GM12878 (cell line): ENCODE data around the gene SENP7. TPM values are rescaled to one million over a fixed set of nuclear protein-coding genes. Genes with fewer than 3 reads are reported as not detected.

Experiments
- ATAC-seq: fragments of 200-7000 bp; cut with Tn5 transposase; 3 replicates; pipeline ENCODE4 v1.9.1; 2020; ENCODE audit warnings: mild to moderate bottlenecking, moderate library complexity
- BruUV-seq: library from RNA; stranded (reverse); fragments of 400-500 nt; replicated peaks from 2 replicates; lab custom pipeline; 2021; lab: Mats Ljungman, UMichigan
- CTCF ChIA-PET: fragments of 300-600 bp; sonication (Branson Sonifier 250); formaldehyde crosslinking; extraction: SDS; loops from one replicate; lab custom pipeline; 2021; ENCODE audit warnings: inconsistent platforms; lab: Yijun Ruan, JAX
- POLR2A ChIA-PET: fragments of 350-600 bp; formaldehyde crosslinking; extraction: SDS; loops from one replicate; lab custom pipeline; 2021; ENCODE audit warnings: inconsistent platforms; lab: Charles Lee
- RAD21 ChIA-PET: fragments of 300-600 bp; sonication (Branson Sonifier 250); formaldehyde crosslinking; loops from one replicate; lab custom pipeline; 2023; ENCODE audit warnings: antibody characterized with exemption; ENCODE audit not compliant: unreplicated experiment; lab: Charles Lee
- SMC1A ChIA-PET: fragments of 300-600 bp; sonication (Branson Sonifier 250); formaldehyde crosslinking; loops from one replicate; lab custom pipeline; 2023; ENCODE audit not compliant: unreplicated experiment, uncharacterized antibody; lab: Charles Lee
- DNase-seq: peaks from one replicate; pipeline ENCODE4 v3.0.0-alpha.2; 2011; ENCODE audit warnings: low read depth, low spot score
- FAIRE-seq: peaks from 3 replicates; lab custom pipeline; 2011; peaks lifted over from hg19 to GRCh38; lab: Jason Lieb, UNC
- H2AFZ ChIP-seq: 2 replicates; pipeline ENCODE4 v1.6.0; 2011; ENCODE audit warnings: low read depth, low read length, control low read depth; ENCODE audit not compliant: control insufficient read depth
- H3K27ac ChIP-seq: 2 replicates; pipeline ENCODE4 v1.5.1; 2011; ENCODE audit warnings: control low read depth; ENCODE audit not compliant: control insufficient read depth, insufficient read depth
- H3K27me3 ChIP-seq, 2 experiments: replicated peaks in 1 of 2; 2 replicates each; pipeline versions ENCODE4 v1.6.0 to v1.6.1; 2011; ENCODE audit warnings: low read length in 1 of 2; ENCODE audit not compliant: control insufficient read depth in 2 of 2, insufficient read depth in 2 of 2
- H3K36me3 ChIP-seq, 2 experiments: 2 replicates each; pipeline ENCODE4 v1.5.1; 2011; ENCODE audit warnings: low read length in 1 of 2; ENCODE audit not compliant: control insufficient read depth in 2 of 2, insufficient read depth in 2 of 2
- H3K4me1 ChIP-seq: 2 replicates; pipeline ENCODE4 v1.6.1; 2011; ENCODE audit warnings: mild to moderate bottlenecking, low read length, moderate library complexity, mixed read lengths; ENCODE audit not compliant: control insufficient read depth, insufficient read depth
- H3K4me2 ChIP-seq: 2 replicates; pipeline ENCODE4 v1.6.0; 2011; ENCODE audit warnings: control low read depth; ENCODE audit not compliant: control insufficient read depth, insufficient read depth
- H3K4me3 ChIP-seq: fragments of 200-600 bp; sonication (generic); 2 replicates; pipeline ENCODE4 v1.5.1; 2016
- H3K79me2 ChIP-seq: 2 replicates; pipeline ENCODE4 v1.6.0; 2011; ENCODE audit warnings: low read length; ENCODE audit not compliant: control insufficient read depth, insufficient read depth
- H3K9ac ChIP-seq: 2 replicates; pipeline ENCODE4 v1.8.0; 2011; ENCODE audit warnings: low read length, control low read depth, mixed read lengths; ENCODE audit not compliant: control insufficient read depth, insufficient read depth
- H3K9me3 ChIP-seq: replicated peaks from 3 replicates; pipeline ENCODE4 v1.5.1; 2011; ENCODE audit warnings: mild to moderate bottlenecking, low read length; ENCODE audit not compliant: control insufficient read depth, insufficient read depth
- H4K20me1 ChIP-seq: 2 replicates; pipeline ENCODE4 v1.6.0; 2011; ENCODE audit not compliant: control insufficient read depth, insufficient read depth
- ATF2 ChIP-seq: IDR thresholded peaks from 2 replicates; pipeline ENCODE4 v1.6.1; 2012; ENCODE audit warnings: low read length, inconsistent platforms
- CREB1 ChIP-seq: IDR thresholded peaks from 2 replicates; pipeline ENCODE4 v1.6.1; 2012; ENCODE audit warnings: low read depth, mild to moderate bottlenecking, inconsistent platforms
- DPF2 ChIP-seq: fragments of 450-650 bp; IDR thresholded peaks from 2 replicates; pipeline ENCODE4 v1.6.1; 2017; ENCODE audit warnings: mild to moderate bottlenecking
- EED ChIP-seq: sonication (generic); IDR thresholded peaks from 2 replicates; pipeline ENCODE4 v1.6.1; 2016; ENCODE audit warnings: antibody characterized with exemption, low read depth
- FOXK2 ChIP-seq: fragments of 450-650 bp; IDR thresholded peaks from 2 replicates; pipeline ENCODE4 v1.6.1; 2017; ENCODE audit warnings: mild to moderate bottlenecking, moderate library complexity
- GATAD2B ChIP-seq: fragments of 450-650 bp; conservative IDR thresholded peaks from 2 replicates; pipeline ENCODE4 v1.6.1; 2017; ENCODE audit warnings: low read depth, mild to moderate bottlenecking, moderate library complexity
- JUNB ChIP-seq: IDR thresholded peaks from 2 replicates; pipeline ENCODE4 v1.6.1; 2016; ENCODE audit warnings: antibody characterized with exemption, mild to moderate bottlenecking
- MAX ChIP-seq: IDR thresholded peaks from 2 replicates; pipeline ENCODE4 v1.6.1; 2012; ENCODE audit warnings: low read depth, low read length, improper control_type of control experiment
- MYB ChIP-seq: fragments of 150-350 bp; IDR thresholded peaks from 2 replicates; pipeline ENCODE4 v1.6.1; 2014; ENCODE audit warnings: mild to moderate bottlenecking, low read depth, low read length, borderline replicate concordance
- NFXL1 ChIP-seq: fragments of 450-650 bp; IDR thresholded peaks from 2 replicates; pipeline ENCODE4 v1.6.1; 2017; ENCODE audit warnings: antibody characterized with exemption, mild to moderate bottlenecking, borderline replicate concordance
- POLR2AphosphoS2 ChIP-seq: IDR thresholded peaks from 2 replicates; pipeline ENCODE4 v1.6.1; 2011; ENCODE audit warnings: low read depth, mild to moderate bottlenecking, low read length, improper control_type of control experiment, moderate library complexity
- POLR2AphosphoS5 ChIP-seq: IDR thresholded peaks from 2 replicates; pipeline ENCODE4 v1.6.1; 2011; ENCODE audit warnings: mild to moderate bottlenecking, low read length, inconsistent platforms
- REST ChIP-seq: IDR thresholded peaks from 2 replicates; pipeline ENCODE4 v1.6.1; 2012; ENCODE audit warnings: mild to moderate bottlenecking, low read depth, low read length
- RUNX3 ChIP-seq: IDR thresholded peaks from 2 replicates; pipeline ENCODE4 v1.6.1; 2012; ENCODE audit warnings: low read length, inconsistent platforms
- SKIL ChIP-seq: fragments of 450-650 bp; IDR thresholded peaks from 2 replicates; pipeline ENCODE4 v1.6.1; 2017; ENCODE audit warnings: mild to moderate bottlenecking, low read depth, inconsistent platforms; ENCODE audit not compliant: poor library complexity, severe bottlenecking
- SUZ12 ChIP-seq: fragments of 200-600 bp; sonication (generic); IDR thresholded peaks from one replicate; pipeline ENCODE4 v1.6.1; 2018; ENCODE audit warnings: antibody characterized with exemption, mild to moderate bottlenecking; ENCODE audit not compliant: unreplicated experiment
- YY1 ChIP-seq: IDR thresholded peaks from 2 replicates; pipeline ENCODE4 v1.6.1; 2011; ENCODE audit warnings: low read depth, mild to moderate bottlenecking, low read length
- WGBS: methylation state at CpG from one replicate; pipeline ENCODE4 v1.1.6; 2016; ENCODE audit warnings: low lambda C conversion rate; ENCODE audit not compliant: insufficient replicate concordance, insufficient coverage; ENCODE audit errors: missing lambda C conversion rate; 5-methylcytosine and 5-hydroxymethylcytosine counted together
- in situ Hi-C: fragments of 300-500 bp; cut with MboI; formaldehyde crosslinking; loops from 9 replicates; pipeline ENCODE4 v1.14.3; 2018; ENCODE audit warnings: mixed read lengths
- intact Hi-C: fragments of 100-400 bp; cut with micrococcal nuclease; formaldehyde crosslinking; loops from one replicate; pipeline ENCODE4 v1.14.2; 2022; ENCODE audit not compliant: unreplicated experiment
- polyA plus RNA-seq, 11 experiments: library from polyadenylated mRNA; depleted of rRNA in 4 of 11; unstranded in 6 of 11; stranded (reverse) in 5 of 11; fragments of >200 nt; fragmentation: Nextera tagmentation in 4 of 11; fragmentation: Illumina TruSeq in 1 of 11; extraction: Ambion mirVana in 4 of 11; extraction: Trizol in 1 of 11; gene quantifications; 1 replicate in 1 of 11; 2 replicates in 10 of 11; pipeline versions ENCODE4 v1.2.1 to v1.2.3, GENCODE V29; 2011 to 2016; ENCODE audit warnings: inconsistent platforms in 2 of 11, missing spikeins in 2 of 11, low read depth in 1 of 11
- total RNA-seq, 4 experiments: library from RNA; depleted of rRNA in 3 of 4; stranded (reverse); fragments of >200 nt in 3 of 4; fragmentation: Illumina TruSeq in 1 of 4; extraction: Trizol in 1 of 4; gene quantifications; 2 replicates each; pipeline versions ENCODE4 v1.2.1 to v1.2.3, GENCODE V29; 2013 to 2021

SENP7 gene
- total and polyA plus RNA-seq, 10 of the 15 experiments (the other 5 are each of a cell fraction or from before 2014, with no cell fraction given) = 2.6 to 14.7 (median 8.3) TPM

GRCh38 chr3:101518421-101518871, 5.4 kb upstream of the SENP7 start:
- Histone ChIP-seq H3K9me3 (no peaks in the 10 kb centered on the region), H3K4me2 (peak overlapping the region; percentile 53), H3K4me3 (peak overlapping the region; percentile 22; the same call in 1 of the 2 replicates), H3K4me1 (peaks cover 8% of the 10 kb centered on the region; the same call in 1 of the 2 replicates), H3K9ac (peak overlapping the region; percentile 25; the same call in 1 of the 2 replicates), H3K27ac (peak overlapping the region; percentile 39; the same call in 1 of the 2 replicates), H3K79me2 (no peaks in the 10 kb centered on the region), H4K20me1 (no peaks in the 10 kb centered on the region), H3K27me3 (no peaks in the 10 kb centered on the region), H2AFZ (peak overlapping the region; percentile 79), H3K36me3 (no peaks in the 10 kb centered on the region)
- in situ Hi-C loops (no loop called here), intact Hi-C loops (loop anchor here (2.0 kb wide), 1 partner anchor 138 kb away; no protein-coding TSS in a partner anchor)
- 0% methylated on average over 3 of the region's 3 CpGs for whole genome bisulfite sequencing
- ChIA-PET POLR2A (interaction anchor here (1.4 to 1.7 kb wide), 3 partner anchors 10 to 146 kb away, joined by 3 to 6 read pairs (median 4); partner anchors contain the start of gene PCNP), CTCF (interaction anchor here (0.6 to 1.2 kb wide), 5 partner anchors 10 to 1047 kb away, joined by 3 read pairs; partner anchors contain the start of genes PCNP and TRMT10C), RAD21 (interaction anchor here (1.1 to 1.2 kb wide), 2 partner anchors 9 to 55 kb away, joined by 3 read pairs; no protein-coding TSS in a partner anchor), SMC1A (interaction anchor here (0.7 to 2.6 kb wide), 9 partner anchors 9 to 448 kb away, joined by 3 to 10 read pairs (median 4); no protein-coding TSS in a partner anchor)
- ATAC-seq = peak; percentile 96
- peak; percentile 99 for FAIRE-seq
- peak; percentile 92 for DNase-seq
- no TSS peak for BruUV-seq
- TF ChIP-seq SUZ12 = no peak
- TF ChIP-seq ATF2 = peak; percentile 91
- no peak for TF ChIP-seq GATAD2B
- TF ChIP-seq SKIL = peak; percentile 44
- no peak for TF ChIP-seq MYB
- TF ChIP-seq JUNB = peak; percentile 96
- no peak for TF ChIP-seq MAX
- 0 out of 2 replicates have a peak, but pooled peaks have one; percentile 26 for TF ChIP-seq REST
- TF ChIP-seq NFXL1 = no peak
- no peak for TF ChIP-seq POLR2AphosphoS2
- TF ChIP-seq POLR2AphosphoS5 = peak; percentile 52; the same call in 1 of the 2 replicates
- peak; percentile 61 for TF ChIP-seq CREB1
- peak; percentile 91 for TF ChIP-seq RUNX3
- no peak; the same call in 1 of the 2 replicates for TF ChIP-seq FOXK2
- TF ChIP-seq EED = peak; percentile 93
- peak; percentile 89 for TF ChIP-seq YY1
- TF ChIP-seq DPF2 = peak; percentile 49; the same call in 1 of the 2 replicates
